ENCODE data around the gene MFNG.
"Not testable (repeated sequence)": the region's sequence is repeated elsewhere in the genome, so short reads cannot be mapped to it uniquely, and the experiment has no call there.

MFNG gene

DNA sequence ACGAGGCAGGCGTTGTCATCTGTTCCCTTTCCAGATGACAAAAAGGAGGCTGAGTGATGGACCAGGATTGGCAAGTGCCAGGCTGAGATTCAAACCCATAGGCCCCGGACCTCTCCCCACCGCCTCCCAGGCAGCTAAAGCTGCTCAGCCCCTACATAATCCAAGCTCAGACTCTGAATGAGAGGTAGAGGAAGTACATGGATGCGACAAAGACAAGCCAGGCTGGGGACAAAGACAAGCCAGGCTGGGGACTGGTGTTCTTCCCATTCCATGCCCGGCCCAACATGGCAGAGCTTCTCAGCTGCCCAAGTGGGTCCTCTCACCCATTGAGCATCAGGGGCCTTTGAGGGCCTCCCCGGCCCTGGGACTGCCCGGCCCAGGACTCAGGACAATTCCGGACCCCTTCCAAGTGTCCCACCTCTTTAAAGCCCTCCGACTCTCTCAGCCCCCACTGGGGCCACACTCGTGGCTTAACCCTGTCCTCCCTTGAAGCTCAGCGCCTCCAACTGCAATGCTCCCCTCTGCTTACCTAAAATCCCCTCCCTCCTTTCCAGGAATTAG is 4.8 kb downstream of the MFNG start:
- intact Hi-C loops (cut with DNase I): no loop called here
- no peak for DNase-seq

DNA sequence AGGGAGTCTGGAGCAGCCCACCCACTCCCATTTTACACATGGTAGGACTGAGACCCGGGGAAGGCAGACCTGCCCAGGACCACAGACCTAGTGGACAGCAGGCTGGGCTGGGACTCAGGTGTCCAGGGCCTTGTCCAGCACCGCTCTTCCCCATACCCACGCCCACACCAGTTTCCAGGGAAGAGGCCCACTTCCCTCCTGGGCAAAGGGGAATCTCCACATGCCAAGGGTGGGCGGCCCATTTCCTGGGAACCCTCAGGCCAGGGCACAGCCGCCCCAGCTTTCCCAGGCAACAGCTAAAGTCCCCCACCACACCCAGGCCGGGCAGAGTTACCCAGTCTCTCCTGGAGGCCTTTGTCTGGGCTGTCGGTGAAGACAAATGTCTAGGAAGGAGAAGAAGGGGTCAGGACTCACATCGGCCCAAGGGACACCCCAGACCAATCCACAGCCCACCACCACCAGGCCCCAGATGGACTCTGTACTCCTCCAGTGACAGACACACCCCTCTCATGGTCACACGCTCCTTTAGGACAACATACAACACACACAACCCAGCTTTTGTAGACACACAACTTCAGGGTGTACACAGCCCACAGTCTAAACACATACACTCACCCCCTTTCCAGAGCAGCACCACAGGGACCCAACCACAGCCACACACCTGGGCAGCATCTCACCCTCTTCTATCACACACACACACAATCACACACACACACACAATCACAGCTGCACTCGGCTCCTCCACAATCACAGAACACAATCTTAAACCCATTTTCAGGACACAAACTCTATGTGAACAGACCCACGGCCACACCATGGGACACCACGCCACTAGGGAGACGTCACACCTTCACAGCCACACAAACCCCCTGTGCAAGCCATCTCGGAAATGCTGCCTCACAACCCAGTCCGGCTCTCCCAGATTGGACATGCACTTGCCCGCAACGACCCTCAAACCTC is 5.5 kb downstream of the MFNG start:
- no peak for DNase-seq
- intact Hi-C loops (cut with DNase I): no loop called here

DNA sequence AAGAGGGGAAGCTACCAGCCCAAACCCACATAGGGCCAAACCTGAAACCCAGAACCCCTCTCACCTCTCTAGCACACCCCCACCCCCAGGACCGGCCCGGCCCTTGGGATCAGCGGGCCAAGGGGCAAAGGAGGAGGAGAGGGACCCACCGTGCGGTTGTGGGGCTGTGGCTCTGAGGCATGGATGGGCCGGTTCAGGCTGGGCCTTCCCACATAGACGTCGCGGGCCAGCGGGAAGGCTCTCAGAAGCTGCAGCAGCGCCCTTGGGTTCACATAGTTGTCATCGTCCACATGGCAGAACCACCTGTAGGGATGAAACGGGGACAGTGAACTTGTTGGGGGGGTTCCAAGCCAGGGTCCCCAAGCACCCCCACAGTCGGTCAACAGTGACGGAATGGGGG is 7.0 kb downstream of the MFNG start:
- intact Hi-C loops (cut with DNase I): no loop called here
- DNase-seq: no peak

DNA sequence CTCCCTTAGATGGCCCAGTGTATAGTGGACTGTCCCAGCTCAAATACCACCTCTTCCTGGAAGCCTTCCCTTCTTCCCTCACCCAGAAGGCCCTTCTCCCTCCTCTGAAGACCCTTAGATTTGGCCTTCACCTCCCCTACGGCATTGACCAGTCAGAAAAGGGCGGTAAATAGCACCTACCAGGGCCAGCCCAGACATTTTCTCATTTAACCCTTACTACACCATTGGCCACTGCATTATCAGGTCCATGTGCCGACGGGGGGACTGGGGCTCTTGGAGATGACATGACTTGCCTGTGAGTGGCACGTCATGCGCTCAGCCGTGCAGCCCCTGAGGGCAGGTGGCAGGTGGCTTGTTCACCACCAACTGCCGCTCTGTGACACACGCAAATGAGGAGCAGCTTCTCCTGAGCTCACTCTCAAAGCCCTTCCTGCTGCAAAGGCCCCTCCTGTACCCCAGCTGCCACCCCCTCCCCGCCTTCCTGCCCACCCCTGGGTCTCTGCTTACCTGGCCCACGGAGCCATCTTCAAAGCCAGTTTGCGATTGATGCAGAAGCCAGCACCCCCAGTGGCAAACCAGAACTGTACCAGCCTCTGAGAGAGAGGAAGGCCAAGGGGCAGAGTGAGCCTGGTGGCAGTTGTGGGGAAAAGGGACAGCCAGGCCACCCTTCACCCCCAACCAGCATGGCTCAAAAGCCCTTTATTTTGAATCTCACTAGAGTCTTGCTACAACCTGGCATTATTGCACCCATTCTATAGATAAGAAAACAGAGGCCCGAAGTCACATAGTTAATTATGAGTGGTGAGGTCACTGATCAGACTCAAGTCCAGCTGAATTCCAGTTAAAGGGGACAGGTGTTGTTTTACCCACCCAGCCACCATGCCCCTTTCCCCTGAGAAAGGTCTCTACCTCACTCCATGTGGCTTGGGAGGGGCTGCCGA is 9.5 kb downstream of the MFNG start:
- intact Hi-C loops (cut with DNase I): no loop called here
- DNase-seq: no peak

DNA sequence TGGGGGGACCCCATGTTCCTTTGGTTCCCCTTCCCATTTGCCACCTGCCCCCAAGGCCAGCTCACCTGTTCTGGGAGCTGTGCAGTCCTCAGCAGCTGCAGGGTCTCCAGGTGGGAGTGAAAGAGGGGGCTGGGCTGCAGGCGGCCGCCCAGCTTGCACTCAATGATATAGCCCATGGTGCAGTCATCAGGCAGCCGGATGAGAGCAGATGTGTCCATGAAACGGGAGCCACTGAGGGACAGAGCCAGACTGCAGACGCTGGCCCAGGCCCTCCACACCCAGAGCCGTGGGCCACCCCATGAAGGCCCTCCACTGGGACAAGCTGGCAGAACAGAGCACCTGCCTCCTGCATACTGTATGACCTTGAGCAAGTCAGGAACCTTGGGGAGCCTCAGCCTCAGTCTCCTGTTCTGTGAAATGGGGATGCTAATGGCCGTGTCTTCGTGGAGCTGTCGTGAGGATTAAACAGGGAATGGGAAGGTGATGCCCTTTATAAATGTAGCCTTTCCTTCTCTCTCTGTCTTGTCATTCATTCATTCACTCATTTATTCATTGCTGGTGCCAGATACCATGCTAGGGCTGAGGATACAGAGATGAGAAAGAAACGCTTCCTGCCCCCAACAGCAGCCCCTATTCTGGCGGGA is 11.6 kb downstream of the MFNG start:
- no peak for DNase-seq
- intact Hi-C loops (cut with DNase I): no loop called here

DNA sequence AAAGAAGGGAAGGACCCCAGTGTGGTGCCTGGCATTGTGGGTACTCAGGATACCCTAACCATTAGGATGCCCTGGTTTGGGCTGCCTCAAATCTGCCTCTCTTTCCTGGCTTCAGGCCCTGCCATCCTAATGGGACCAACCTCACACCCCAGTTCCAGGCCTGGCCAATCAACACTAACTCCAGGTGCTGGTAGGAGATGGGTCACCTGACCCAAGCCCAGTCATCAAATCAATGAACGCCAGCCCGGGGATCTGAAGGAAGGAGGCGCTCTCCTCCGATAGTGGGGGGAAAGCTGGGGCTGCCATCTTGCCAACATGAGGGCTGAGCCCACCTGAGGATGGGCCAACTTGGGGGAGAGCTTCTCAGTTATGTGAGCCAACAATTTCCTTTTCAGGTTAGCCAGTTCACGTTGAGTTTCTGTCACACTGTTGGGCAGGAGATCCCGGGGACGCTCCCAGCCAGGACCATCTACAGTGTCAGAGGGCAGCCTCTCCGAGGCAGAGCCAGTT is 12.7 kb downstream of the MFNG start:
- no peak for DNase-seq
- intact Hi-C loops (cut with DNase I): no loop called here

DNA sequence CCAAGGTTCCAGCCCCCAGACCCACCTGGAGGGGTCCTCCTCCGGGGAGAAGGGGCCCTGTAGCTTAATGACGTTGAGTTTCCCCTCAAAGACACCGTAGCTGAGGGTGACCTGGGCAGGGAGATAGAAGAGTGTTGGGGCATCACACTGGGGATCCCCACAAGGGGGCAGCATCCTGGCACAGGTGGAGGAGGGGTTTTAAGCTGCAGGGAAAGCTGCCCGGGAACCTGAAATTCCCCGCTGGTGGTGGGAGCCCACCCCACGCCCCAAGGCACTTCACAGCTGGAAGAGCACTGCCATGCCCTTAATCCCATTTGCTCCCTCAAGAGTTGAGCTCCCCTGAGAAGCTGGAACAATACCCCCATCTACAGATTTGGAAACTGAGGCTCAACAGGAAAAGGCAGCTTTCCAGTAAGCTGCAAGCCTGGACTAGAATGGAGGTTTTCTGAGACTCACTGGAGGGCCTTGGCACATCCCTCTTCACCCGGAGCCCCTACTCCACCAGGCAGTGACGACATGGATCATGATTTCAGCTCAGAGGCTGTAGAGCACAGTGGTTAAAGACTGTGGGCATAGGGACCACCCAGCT is 13.7 kb downstream of the MFNG start:
- intact Hi-C loops (cut with DNase I): no loop called here
- peak in 6 of 42 donors; percentile 23 to 48 (median 28) for DNase-seq

DNA sequence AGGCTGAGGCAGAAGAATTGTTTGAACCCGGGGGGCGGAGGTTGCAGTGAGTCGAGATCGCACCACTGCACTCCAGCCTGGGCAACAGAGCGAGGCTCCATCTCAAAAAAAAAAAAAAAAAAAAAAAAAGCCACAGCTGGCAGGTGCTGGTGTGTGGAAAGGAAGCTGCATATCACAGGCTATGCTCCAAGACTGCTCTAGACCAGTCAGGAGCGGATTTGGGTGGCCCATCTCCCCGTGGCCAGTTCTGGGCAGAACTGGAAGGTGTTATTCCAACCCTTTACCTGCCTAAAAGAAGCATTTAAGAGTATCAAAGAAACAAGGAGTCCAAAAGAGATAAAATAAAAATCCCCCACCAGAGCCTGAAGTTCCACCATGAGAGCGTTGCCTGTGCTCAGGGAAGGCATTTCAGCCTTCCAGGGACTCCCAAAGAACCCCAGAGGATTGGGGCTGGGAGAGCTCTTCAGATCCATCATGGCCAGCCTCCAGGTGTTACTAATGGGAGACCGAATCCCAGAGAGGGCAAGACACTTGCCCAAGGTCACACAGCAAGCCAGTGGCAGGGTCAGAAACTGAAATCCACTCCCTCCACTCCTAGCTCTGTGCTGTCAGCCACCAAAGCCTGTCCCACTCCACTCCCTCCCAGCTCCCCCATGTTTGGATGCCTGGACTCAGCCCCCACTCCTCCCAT is 14.3 kb downstream of the MFNG start:
- DNase-seq: no peak
- intact Hi-C loops (cut with DNase I): no loop called here

DNA sequence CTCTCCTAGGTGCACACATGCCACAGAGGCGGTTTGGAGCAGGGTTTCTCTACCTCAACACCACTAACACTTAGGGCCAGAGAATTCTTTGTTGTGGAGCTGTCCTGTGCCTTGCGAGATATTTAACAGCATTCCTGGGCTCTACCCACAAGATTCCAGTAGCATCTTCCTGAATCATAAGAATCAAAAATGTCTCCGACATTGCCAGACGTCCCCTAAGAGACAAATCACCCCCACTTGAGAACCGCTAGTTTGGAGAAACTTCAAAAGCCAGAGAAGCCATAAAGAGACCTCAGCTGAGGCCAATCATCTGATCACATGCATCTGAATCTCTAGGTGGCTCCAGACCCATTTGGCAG is 16.1 kb downstream of the MFNG start:
- no peak for DNase-seq
- intact Hi-C loops (cut with DNase I): no loop called here

DNA sequence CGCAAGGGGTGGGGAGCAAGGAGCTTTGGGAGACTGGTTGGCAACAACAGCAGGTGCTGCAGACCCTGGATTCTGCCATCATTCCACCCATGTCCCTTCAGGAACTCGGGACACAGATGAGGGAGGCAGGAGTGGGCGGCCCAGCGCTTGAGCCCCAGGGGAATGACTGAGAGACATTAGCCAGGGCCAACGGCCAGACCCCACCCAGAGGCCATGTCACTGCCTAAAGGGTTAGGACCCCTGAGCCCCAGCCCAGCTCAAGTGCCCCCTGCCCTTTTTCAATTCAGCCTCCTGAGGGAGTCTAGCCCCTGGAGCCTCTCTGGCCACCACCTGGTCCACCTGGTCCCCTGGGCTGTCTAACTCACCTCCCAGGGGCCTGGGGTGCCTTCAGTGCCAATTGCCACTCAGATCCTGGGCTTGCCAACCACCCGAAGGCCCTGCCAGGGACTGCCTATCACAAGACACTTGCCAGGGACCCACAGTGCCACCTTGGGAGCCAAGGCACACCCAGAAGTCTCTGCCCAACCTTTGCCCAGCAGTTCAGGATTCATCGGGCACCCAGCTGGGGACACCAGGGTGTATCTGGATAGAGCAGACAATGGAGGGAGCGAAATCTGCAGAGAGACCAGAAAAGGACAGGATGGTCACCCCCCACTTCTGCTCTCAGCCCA is 16.6 kb downstream of the MFNG start:
- intact Hi-C loops (cut with DNase I): no loop called here
- no peak for DNase-seq

DNA sequence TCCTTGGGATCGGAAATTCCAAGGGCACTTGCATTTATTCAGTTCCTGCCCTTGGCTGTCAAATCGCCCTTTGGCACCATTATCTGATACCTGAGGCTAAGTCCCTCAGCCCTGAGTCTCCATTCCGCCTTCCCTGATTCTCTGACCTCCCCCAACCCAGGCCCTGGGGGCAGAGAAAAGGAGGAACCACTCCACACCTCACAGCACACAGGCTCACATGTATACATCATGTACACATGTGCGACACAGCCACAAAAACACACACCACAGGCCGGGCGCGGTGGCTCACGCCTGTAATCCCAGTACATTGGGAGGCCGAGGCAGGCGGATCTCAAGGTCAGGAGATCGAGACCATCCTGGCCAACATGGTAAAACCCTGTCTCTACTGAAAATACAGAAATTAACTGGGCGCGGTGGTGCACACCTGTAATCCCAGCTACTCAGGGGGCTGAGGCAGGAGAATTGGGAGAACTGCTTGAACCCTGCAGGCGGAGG is 17.9 kb downstream of the MFNG start:
- DNase-seq; intact Hi-C loops (cut with DNase I): not testable (repeated sequence)

DNA sequence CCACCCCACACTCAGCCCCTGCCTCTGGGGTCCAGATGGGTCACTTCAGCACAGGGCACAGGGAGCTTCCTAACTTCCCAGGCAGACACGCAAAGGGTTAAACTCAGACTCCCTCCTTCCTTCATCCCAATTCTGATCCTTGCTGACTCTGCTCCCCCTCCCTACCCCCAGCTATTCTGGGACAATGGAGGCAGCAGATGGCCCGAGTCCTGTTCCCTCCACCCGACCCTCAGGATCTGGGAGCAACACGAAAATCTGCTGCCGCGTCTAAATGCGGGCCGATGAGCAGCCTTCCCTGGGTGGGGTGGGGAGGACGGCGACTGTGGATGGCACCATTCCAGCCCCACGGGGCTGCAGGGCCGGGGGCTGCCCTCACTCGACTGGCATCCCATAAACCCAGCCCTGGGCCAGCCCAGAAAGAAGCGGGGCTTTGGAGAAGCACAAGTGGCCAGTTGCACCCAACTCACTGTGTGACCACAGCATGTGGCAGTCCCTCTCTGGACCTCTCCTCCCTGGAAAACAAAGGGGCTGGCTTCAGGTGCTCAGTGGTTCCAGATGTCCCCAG is 18.7 kb downstream of the MFNG start:
- intact Hi-C loops (cut with DNase I): no loop called here
- no peak for DNase-seq

DNA sequence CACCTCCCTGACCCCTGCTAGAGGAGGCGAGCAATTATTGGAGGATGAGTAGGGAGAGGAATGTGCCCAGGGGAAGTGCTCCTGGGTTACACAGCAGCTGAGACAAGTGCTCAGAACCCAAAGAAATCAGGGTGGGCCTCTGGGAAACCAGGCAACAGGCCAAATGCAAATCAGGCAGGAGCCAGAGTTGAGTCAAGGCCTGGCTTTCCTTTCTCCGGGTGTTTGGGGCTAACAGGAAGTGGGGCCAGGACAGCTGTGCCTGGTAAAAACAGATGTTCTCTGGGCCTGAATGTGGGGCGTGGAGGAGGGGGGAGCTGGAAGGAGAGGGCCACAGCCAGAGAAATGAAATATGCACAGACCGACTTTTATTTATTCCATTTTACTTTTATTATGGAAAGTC is 22.0 kb downstream of the MFNG start:
- DNase-seq: no peak
- intact Hi-C loops (cut with DNase I): no loop called here

DNA sequence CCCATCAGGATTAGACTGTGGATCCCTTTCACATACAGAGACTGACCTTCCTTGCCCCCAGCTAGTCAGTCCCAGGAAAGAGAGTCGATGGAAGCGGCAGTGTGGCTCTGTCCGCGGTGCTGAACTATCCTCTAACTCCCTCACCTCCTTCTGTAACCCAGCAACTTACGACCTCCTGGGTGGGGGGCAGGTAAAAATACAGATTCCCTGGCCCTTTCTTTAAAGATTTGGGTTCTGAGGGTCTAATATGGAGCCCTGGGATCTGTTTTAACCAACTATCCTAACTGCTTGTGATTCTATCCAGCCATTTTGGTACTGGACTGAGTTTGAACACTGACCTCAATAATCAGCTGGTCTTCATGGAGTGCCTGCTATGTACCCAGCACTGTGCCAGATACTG is 23.2 kb downstream of the MFNG start:
- no peak for DNase-seq
- intact Hi-C loops (cut with DNase I): no loop called here

DNA sequence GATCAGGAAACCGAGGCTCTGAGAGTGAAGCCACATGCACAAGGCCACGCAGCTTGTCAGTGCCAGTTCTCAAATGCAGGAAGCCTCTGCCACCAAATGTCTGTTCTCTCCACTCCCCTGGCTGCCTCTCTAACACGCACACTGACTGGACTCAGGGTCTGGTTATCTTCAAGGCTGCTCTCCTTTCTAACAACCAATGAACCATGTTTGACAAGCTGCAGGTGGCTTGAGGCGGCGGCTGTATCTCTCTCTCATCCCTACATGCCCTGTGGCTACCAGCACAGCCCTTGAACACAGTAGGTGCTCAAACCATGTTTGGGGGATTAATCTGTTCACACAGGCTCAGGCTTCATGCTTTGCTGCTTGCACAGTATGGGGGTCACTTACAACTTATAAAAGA is 23.7 kb downstream of the MFNG start:
- intact Hi-C loops (cut with DNase I): no loop called here
- no peak for DNase-seq

DNA sequence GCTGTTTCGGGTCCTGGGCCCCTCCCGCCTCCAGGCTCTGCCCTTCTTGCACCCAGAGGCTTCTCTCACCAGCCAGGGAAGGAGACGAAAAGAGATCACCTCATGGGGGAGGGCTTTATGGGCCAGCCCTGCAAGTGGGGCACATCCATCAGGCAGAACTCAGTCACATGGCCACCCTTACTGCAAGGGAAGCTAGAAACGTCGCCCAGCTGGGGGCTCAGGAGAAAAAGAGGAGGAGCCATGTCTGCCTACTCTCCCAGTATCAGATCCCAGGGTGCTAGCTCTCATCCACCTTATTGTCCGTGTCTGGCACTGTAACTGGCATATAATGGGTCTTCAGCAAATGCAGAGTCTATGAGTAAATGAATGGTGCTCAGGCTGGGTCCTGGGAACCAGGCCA is 24.2 kb downstream of the MFNG start:
- DNase-seq: no peak
- intact Hi-C loops (cut with DNase I): no loop called here

DNA sequence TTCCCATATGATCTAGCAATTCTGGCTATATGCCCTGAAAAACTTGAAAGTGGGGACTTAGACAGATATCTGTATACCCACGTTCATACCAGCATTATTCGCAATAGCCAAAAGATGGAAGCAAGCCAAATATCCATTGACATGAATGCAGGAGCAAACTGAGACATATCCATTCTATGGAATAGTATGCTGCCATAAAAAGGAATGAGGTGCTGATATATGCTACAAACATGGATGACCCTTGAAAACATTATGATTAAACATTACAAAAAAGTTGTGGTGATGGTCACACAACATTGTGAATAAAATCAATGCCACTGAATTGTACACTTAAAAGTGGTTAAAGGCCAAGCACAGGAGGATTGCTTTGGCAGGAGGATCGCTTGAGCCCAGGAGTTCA is 25.5 kb downstream of the MFNG start:
- DNase-seq: no peak
- intact Hi-C loops (cut with DNase I): no loop called here

Data from head of caudate nucleus (tissue), 42 donors.